HEK293 (cell line): Measurements from ENCODE around the gene PHKB.

Experiments
- CTCF ChIA-PET: fragments of 350-600 bp; formaldehyde crosslinking; extraction: SDS; loops from one replicate; lab custom pipeline; 2021; ENCODE audit warnings: antibody characterized with exemption; lab: Yijun Ruan, JAX
- POLR2A ChIA-PET: fragments of 300-600 bp; formaldehyde crosslinking; extraction: SDS; loops from one replicate; lab custom pipeline; 2020; ENCODE audit warnings: antibody characterized with exemption, inconsistent platforms; lab: Yijun Ruan, JAX
- H3K27ac ChIP-seq: fragments of 200-500 bp; sonication (Bioruptor generic); 2 replicates; pipeline ENCODE4 v1.5.1; 2014; ENCODE audit warnings: low read depth, low read length, control low read depth, inconsistent platforms; ENCODE audit errors: extremely low read depth
- H3K36me3 ChIP-seq, 2 experiments: fragments of 200-500 bp in 1 of 2; sonication (Bioruptor generic) in 1 of 2; 1 replicate in 1 of 2; 2 replicates in 1 of 2; pipeline ENCODE4 v1.5.1; 2014 to 2017; ENCODE audit warnings: inconsistent platforms in 2 of 2, low read length in 2 of 2; ENCODE audit not compliant: control insufficient read depth in 2 of 2, insufficient read depth in 1 of 2
- H3K4me1 ChIP-seq: fragments of 200-500 bp; sonication (Bioruptor generic); 2 replicates; pipeline ENCODE4 v1.5.1; 2014; ENCODE audit warnings: mild to moderate bottlenecking, low read length, inconsistent platforms; ENCODE audit not compliant: control insufficient read depth, insufficient read depth
- H3K4me3 ChIP-seq: 2 replicates; pipeline ENCODE4 v1.5.1; 2011; ENCODE audit warnings: low read depth, mild to moderate bottlenecking, control low read depth, low read length, moderate library complexity
- H3K9me3 ChIP-seq: fragments of 200-500 bp; sonication (Bioruptor generic); 2 replicates; pipeline ENCODE4 v1.5.1; 2014; ENCODE audit warnings: low read depth, low read length, inconsistent platforms; ENCODE audit not compliant: control insufficient read depth, insufficient read depth
- GFI1B ChIP-seq: fragments of 450-650 bp; formaldehyde crosslinking; IDR thresholded peaks from 2 replicates; pipeline ENCODE4 v1.5.1; 2016; ENCODE audit warnings: missing biosample characterization, missing genetic modification characterization
- INSM2 ChIP-seq: fragments of 450-650 bp; formaldehyde crosslinking; IDR thresholded peaks from 2 replicates; pipeline ENCODE4 v1.5.1; 2016; ENCODE audit warnings: missing biosample characterization, missing genetic modification characterization
- PBX3 ChIP-seq: sonication (generic); formaldehyde crosslinking; IDR thresholded peaks from 2 replicates; pipeline ENCODE4 v1.8.1; 2022; ENCODE audit warnings: mild to moderate bottlenecking, moderate library complexity, missing genetic modification reagents
- PRDM1 ChIP-seq: fragments of 450-650 bp; formaldehyde crosslinking; IDR thresholded peaks from 2 replicates; pipeline ENCODE4; 2016; ENCODE audit warnings: missing biosample characterization, missing genetic modification characterization
- TSHZ1 ChIP-seq: fragments of 450-650 bp; formaldehyde crosslinking; IDR thresholded peaks from 2 replicates; pipeline ENCODE4 v1.5.1; 2016; ENCODE audit warnings: missing biosample characterization, missing genetic modification characterization, borderline replicate concordance
- ZBTB11 ChIP-seq: fragments of 450-650 bp; formaldehyde crosslinking; conservative IDR thresholded peaks from 2 replicates; pipeline ENCODE4 v1.5.1; 2016; ENCODE audit warnings: low read depth, missing biosample characterization, missing genetic modification characterization
- ZFP3 ChIP-seq: fragments of 450-650 bp; formaldehyde crosslinking; IDR thresholded peaks from 2 replicates; pipeline ENCODE4 v1.5.1; 2016; ENCODE audit warnings: low read depth, missing biosample characterization, missing genetic modification characterization
- ZNF148 ChIP-seq: fragments of 450-650 bp; formaldehyde crosslinking; IDR thresholded peaks from 2 replicates; pipeline ENCODE4 v1.5.0; 2017; ENCODE audit warnings: missing biosample characterization, missing genetic modification characterization, borderline replicate concordance
- ZNF169 ChIP-seq: fragments of 450-650 bp; formaldehyde crosslinking; IDR thresholded peaks from 2 replicates; pipeline ENCODE4 v1.5.1; 2016; ENCODE audit warnings: missing biosample characterization, missing genetic modification characterization
- ZNF174 ChIP-seq: fragments of 450-650 bp; formaldehyde crosslinking; IDR thresholded peaks from 2 replicates; pipeline ENCODE4 v1.5.0; 2017; ENCODE audit warnings: missing biosample characterization, mild to moderate bottlenecking, missing genetic modification characterization
- ZNF610 ChIP-seq: fragments of 450-650 bp; formaldehyde crosslinking; IDR thresholded peaks from 2 replicates; pipeline ENCODE4 v1.5.1; 2016; ENCODE audit warnings: missing biosample characterization, missing genetic modification characterization, borderline replicate concordance
- ZNF768 ChIP-seq: fragments of 450-650 bp; formaldehyde crosslinking; IDR thresholded peaks from 2 replicates; pipeline ENCODE4 v1.5.1; 2018; ENCODE audit warnings: missing biosample characterization, mild to moderate bottlenecking, missing genetic modification characterization
- ZNF777 ChIP-seq: fragments of 450-650 bp; formaldehyde crosslinking; IDR thresholded peaks from 2 replicates; pipeline ENCODE4 v1.5.1; 2017; ENCODE audit warnings: missing biosample characterization, missing genetic modification characterization, borderline replicate concordance
- ZNF837 ChIP-seq: fragments of 450-650 bp; formaldehyde crosslinking; IDR thresholded peaks from 2 replicates; pipeline ENCODE4 v1.5.1; 2016; ENCODE audit warnings: missing biosample characterization, missing genetic modification characterization

Gene PHKB

GRCh38 chr16:47499700-47500264 is 38.7 kb downstream of the PHKB start (continued):
- TF ChIP-seq TSHZ1 (tag by site-specific recombination), result no peak

- peaks cover 10 to 59% of the 10 kb centered on the region in 2 experiments for H3K36me3 ChIP-seq
- CTCF ChIA-PET, result interaction anchor here (0.6 kb wide), 1 partner anchor 18 kb away, joined by 3 read pairs; no protein-coding TSS in a partner anchor
Observed at GRCh38 chr16:47503936-47504335, 42.8 kb downstream of the PHKB start.

More at GRCh38 chr16:47503936-47504335, 42.8 kb downstream of the PHKB start:
- Histone ChIP-seq H3K4me3 (no peak overlapping the region), H3K27ac (no peak overlapping the region), H3K4me1 (no peaks in the 10 kb centered on the region), H3K9me3 (no peaks in the 10 kb centered on the region)
- POLR2A ChIA-PET, result no interaction called here
- TF ChIP-seq ZNF174 (tag by site-specific recombination) (no peak), ZNF148 (no peak), PRDM1 (tag by site-specific recombination) (no peak), ZBTB11 (tag by site-specific recombination) (no peak), ZNF777 (no peak), ZNF837 (no peak), INSM2 (tag by site-specific recombination) (no peak), GFI1B (tag by site-specific recombination) (no peak), ZNF169 (no peak), ZFP3 (no peak), ZNF768 (tag by site-specific recombination) (no peak), PBX3 (CRISPR knock-in tag) (no peak), ZNF610 (tag by site-specific recombination) (no peak)
